Stimulated activated CD8-positive, alpha-beta memory T cell treated with anti-CD3 and anti-CD28 coated beads, Interleukin-7, amount 100 ng/mL, for 1 hour (primary cell): ENCODE results near the gene SLC35G4.
A peak's percentile ranks its signal among the peaks of the same experiment; 100 is the strongest.
"Not testable (repeated sequence)": the region's sequence is repeated elsewhere in the genome, so short reads cannot be mapped to it uniquely, and the experiment has no call there.

Experiments used
- DNase-seq, 2 donors: peaks; one replicate each; pipeline ENCODE4 v3.0.0-alpha.2; 2020; ENCODE audit warnings: low read depth in 2 of 2

SLC35G4 gene

DNA sequence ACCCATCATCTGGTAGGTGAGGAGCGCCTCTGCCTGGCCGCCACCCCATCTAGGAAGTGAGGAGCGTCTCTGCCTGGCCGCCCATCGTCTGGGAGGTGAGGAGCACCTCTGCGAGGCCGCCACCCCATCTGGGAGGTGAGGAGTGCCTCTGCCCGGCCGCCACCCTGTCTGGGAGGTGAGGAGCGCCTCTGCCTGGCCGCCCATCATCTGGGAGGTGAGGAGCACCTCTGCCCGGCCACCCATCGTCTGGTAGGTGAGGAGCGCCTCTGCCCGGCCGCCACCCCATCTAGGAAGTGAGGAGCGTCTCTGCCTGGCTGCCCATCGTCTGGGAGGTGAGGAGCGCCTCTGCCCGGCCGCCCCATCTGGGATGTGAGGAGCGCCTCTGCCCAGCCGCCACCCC is 4.2 kb downstream of the SLC35G4 start:
- not testable (repeated sequence) for DNase-seq

DNA sequence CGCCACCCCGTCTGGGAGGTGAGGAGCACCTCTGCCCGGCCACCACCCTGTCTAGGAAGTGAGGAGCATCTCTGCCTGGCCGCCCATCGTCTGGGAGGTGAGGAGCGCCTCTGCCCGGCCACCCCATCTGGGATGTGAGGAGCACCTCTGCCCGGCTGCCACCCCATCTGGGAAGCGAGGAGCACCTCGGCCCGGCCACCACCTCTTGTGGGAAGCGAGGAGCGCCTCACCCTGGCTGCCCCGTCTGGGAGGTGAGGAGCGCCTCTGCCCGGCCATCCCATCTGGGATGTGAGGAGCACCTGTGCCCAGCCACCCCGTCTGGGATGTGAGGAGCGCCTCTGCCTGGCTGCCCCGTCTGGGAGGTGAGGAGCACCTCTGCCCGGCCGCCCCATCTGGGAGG is 4.6 kb downstream of the SLC35G4 start:
- not testable (repeated sequence) for DNase-seq

DNA sequence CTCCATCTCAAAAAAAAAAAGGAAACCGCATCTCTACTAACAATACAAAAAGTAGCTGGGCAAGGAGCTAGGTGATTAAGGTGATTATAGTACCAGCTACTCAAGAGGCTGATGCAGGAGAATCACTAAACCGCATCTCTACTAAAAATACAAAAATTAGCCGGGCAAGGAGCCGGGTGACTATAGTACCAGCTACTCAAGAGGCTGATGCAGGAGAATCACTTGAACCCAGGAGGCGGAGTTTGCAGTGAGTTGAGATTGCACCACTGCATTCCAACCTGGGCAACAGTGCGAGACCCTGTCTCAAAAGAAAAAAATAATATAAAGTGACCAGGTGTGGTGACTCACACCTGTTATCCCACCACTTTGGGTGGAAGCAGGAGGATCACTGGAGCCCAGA is 5.6 kb downstream of the SLC35G4 start:
- DNase-seq, result not testable (repeated sequence)

DNA sequence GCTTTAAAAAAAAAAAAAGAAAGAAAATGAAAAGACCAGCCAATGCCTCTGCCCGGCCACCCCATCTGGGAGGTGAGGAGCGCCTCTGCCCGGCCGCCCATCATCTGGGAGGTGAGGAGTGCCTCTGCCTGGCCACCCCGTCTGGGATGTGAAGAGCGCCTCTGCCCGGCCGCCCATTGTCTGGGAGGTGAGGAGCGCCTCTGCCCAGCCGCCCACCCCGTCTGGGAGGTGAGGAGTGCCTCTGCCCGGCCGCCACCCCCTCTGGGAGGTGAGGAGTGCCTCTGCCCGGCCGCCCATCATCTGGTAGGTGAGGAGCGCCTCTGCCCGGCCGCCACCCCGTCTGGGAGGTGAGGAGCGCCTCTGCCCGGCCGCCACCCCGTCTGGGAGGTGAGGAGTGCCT is 37.9 kb downstream of the SLC35G4 start:
- not testable (repeated sequence) for DNase-seq

DNA sequence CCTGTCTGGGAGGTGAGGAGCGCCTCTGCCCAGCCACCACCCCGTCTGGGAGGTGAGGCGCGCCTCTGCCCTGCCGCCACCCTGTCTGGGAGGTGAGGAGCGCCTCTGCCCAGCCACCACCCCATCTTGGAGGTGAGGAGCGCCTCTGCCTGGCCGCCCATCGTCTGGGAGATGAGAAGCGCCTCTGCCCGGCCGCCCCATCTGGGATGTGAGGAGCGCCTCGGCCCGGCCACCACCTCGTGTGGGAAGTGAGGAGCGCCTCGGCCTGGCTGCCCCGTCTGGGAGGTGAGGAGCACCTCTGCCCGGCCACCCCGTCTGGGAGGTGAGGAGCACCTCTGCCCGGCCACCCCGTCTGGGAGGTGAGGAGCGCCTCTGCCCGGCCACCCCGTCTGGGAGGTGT is 38.4 kb downstream of the SLC35G4 start:
- DNase-seq, result not testable (repeated sequence)

DNA sequence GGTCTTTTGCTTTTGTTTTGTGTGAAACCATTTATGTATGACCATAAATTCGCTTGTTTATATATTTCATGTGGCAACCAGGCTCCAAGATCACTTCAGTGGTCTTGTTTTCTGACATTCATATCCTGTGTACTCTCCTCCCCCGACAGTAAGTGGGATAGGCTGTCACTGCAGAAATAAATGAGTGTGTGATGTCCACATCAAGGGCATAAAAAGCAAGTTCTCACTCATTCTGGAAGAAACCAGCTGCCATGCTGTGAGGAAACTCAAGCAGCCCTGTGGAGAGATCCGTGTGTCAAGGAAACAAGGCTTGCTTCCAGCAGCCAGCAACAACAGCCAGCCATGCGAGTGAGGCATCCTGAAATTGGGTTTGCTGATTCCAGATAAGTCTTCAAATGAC is 40.4 kb downstream of the SLC35G4 start:
- DNase-seq, result no peak

DNA sequence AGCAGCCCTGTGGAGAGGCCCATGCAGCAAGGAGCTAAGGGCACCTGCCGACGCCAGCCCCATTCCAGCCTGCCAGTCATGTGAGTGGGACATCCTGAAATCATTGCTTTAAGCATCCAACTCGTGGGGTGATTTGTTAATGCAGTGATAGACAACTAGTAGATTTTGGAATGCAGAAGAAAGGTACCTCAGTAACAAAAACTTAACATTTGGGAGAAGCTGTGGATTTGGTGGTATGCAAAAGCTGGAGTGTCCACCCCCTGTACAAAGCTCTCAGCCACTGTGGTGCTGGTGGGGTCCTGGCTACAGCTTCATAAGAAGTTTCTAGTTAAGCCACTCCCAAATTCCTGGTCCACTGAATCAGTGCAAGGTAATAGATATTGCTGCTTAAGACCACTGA is 42.5 kb downstream of the SLC35G4 start:
- DNase-seq, result no peak

DNA sequence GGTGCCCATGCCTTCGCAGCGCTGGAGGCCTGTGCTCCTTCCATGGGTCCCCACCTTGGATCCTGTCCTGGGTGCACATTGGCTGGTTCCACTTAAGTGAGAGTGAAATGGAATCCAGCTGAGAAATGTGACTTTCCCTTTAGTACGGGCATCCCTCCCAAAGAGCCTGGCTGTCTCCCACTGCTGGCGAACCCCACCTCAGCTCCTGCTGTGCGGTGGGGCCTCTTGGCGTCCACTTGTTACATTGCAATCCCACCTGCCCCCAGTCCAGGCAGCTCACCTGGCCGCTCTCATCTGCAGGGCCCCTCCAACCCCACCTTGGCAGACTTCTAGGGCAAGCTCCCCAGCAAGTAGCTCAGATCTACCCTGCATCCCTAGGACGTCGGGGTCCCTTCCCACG is 44.1 kb downstream of the SLC35G4 start:
- no peak for DNase-seq

DNA sequence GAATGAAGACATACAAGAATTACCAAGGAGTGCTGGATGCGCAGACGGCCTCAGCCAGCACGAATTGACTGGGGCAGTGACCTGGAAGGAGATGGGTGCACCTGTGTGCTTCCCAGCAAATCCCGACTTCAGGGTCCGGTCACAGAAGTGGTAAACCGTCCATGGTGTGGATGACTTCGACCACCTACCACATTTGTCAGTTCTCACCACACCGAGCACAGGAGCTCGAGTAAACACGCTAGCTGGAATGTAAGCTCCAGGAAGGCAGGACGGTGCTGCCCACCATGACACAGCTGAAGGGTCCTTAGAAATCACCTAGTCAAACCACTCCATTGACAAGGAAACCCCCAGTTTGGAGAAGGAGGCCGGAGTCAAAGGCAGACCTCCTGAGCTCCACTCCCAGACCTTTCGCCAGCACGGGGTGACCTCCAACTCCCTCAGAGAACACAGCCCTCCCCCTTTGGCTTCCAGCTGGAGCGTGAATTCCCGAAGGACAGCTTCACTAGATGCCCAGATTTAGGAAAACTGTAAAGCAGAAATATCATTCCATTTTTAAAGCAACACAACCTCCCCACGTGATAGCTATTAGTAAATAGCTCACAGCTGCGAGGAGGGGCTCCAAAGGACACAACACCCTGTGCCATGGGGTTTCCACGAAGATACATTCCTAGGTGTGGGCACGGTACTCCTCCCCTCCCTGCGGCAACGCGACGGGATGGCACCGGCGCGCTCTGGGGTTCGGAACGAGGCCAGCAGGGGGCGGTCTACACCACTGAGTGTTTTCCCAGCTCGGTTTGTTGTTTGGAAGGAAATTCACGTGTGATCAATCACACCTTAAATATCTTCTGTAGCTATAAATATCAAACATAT is 45.6 kb downstream of the SLC35G4 start:
- DNase-seq, result peak in 1 of 2 donors; percentile 13

DNA sequence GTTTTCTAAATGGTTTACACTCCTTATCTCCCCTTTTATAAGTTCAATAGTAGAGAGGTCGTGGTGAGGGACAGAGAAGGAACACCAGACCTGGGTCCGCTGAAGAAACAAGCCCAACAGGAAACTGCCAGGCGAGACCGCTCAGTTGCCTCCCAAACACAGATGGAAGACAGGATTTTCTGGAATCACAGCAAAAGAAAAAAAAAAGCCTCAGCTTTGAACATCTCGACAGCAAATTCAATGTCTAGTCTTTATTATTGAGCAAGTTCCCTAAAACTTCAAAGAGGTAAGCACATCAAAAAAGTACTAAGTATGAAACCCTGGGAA is 46.2 kb downstream of the SLC35G4 start:
- no peak for DNase-seq

DNA sequence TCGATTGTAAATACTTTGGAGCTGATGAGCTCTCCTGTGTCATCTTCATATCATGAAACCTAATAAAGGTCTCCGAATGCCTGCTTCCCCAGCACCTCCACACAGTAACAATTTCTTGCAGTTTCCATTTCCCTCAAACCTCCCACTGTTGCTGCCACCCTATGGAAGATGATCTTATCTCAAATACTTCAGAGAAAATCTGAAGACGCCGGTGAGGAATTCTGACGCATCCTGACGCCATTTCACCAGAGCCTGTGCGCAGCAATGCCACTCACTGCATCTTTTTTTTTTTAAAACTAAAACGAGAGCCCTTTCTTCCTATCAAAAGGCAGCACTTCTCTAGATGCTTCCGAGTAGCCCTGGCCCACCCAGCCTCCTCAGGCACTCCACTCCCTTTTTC is 47.8 kb downstream of the SLC35G4 start:
- DNase-seq, result no peak

DNA sequence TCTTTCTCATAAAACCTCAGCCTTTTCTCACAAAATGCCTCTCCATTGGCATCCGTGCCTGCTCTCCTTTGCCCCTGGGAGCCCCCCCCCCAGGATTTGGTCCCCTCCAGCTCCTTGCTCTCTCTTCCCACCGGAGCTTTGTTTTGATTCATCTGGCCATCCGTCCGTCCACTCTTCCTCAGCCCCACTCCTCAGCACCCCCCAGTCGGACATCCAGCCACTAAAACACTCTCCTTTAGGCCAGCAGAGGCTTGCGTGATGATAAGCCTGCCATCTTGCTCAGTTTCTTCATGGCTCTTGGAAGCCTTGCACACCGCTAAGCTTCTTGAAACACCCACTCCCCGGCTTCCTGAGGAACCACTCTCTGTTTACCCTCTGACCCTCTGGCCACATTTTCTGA is 48.2 kb downstream of the SLC35G4 start:
- no peak for DNase-seq

DNA sequence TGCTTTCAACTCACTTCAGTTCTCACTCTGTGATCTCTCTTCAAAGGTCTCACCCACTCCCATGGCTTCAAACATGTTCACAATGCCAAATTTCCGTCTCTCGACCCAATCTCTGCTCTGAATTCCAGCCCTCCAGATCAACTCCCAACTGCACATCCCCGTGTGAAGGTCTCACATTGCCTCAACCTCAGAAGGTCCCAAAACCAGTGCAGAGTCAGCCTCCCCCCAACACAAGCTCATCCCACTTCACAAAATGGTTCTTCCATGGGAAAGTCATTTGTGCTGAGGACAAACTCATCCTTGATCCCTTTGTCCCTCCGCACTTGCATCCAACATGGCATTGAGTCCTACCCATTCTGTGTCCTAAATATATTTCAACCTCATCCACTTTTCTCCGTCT is 48.6 kb downstream of the SLC35G4 start:
- DNase-seq, result no peak

DNA sequence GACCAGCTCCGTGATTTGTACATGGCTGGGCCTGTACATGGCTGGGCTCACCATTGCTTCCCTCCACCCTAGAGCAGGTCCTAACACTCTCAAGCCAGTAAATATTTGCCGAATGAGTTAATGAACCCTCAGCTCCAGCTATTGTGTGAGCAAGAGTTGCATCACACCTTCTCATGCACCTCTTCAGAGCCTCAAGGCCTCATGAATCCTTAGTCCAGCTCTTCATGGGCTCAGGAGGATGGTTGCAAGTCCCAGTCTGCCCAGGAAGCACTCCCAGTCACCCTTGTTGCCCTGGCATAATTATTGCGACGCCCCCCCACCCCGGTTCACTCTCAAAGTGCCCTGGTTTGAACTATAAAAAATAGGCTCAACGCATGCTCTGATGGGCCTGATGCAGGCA is 49.6 kb downstream of the SLC35G4 start:
- DNase-seq, result no peak
